GM20431 (cell line): Measurements from ENCODE around the gene ZNF48.

Experiments used
- in situ Hi-C: fragments of 300-500 bp; cut with MseI, MboI; formaldehyde crosslinking; loops from one replicate; pipeline ENCODE4 v1.15.0; 2020; ENCODE audit warnings: low sequenced_read_pairs; ENCODE audit not compliant: unreplicated experiment

The ZNF48 gene

GRCh38 chr16:30357715-30358576 lies 37.3 kb upstream of the ZNF48 start:
- in situ Hi-C loops: loop anchor here (25.0 kb wide), 1 partner anchor 246 kb away; the partner anchor contains the start of genes GDPD3 and MAPK3

- in situ Hi-C loops: loop anchor here (25.0 kb wide), 1 partner anchor 246 kb away; the partner anchor contains the start of genes GDPD3 and MAPK3
Measured at GRCh38 chr16:30358577-30358936, 36.7 kb upstream of the ZNF48 start.

DNA sequence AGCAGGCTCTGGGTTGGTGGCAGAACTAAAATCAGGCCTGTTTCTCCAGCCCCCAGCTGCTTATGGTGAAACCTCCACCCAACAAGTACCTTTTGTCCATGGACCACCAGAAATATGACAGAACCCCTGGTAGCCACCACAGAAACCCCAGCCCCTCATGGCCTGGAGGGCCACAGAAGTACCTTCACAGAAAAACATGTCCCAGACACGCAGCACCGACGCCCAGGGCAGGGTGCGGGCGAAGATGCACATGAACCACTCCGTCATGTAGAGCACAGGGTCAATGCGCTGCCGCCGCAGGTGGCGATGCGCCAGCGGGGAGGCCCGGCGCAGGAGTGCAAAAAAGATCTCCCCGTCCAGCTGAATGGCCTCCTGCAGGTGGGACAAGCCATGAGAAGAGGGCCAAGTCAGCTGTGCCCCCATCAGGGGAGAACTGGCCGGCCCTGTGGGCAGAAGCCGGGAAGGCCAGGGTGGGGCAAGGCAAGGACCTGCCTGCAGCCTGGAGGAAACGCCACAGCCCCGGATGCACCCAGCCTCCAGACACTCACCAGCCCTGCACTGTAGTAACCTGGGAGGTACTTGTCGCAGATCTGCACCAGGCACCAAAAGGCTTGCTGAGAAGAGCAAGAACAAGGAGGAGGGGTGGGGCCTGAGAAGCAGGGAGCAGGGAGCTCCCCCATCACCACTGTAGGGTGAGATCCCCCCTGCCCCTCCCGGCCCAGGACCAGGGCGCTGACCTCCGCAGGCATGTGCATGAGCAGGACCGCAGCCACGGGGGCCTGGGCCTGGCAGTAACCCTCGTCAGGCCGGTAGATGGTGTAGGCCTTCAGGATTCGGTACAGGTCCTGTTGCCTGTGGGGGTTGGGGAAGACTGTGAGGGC lies 36.0 kb upstream of the ZNF48 start:
- in situ Hi-C loops: loop anchor here (25.0 kb wide), 1 partner anchor 247 kb away; the partner anchor contains the start of genes GDPD3 and MAPK3

- in situ Hi-C loops: loop anchor here (25.0 kb wide), 1 partner anchor 248 kb away; the partner anchor contains the start of genes GDPD3 and MAPK3
Measured at GRCh38 chr16:30359871-30360170, 35.4 kb upstream of the ZNF48 start.

- in situ Hi-C loops: loop anchor here (25.0 kb wide), 1 partner anchor 249 kb away; the partner anchor contains the start of genes GDPD3 and MAPK3
Measured at GRCh38 chr16:30361180-30361579, 34.0 kb upstream of the ZNF48 start.

- in situ Hi-C loops: loop anchor here (25.0 kb wide), 1 partner anchor 253 kb away; the partner anchor contains the start of genes GDPD3 and MAPK3
Measured at GRCh38 chr16:30365200-30365599, 30.0 kb upstream of the ZNF48 start.

- in situ Hi-C loops: loop anchor here (25.0 kb wide), 1 partner anchor 254 kb away; the partner anchor contains the start of genes GDPD3 and MAPK3
Measured at GRCh38 chr16:30366511-30366910, 28.7 kb upstream of the ZNF48 start.

- in situ Hi-C loops: loop anchor here (25.0 kb wide), 1 partner anchor 255 kb away; the partner anchor contains the start of genes GDPD3 and MAPK3
Measured at GRCh38 chr16:30367349-30368009, 27.7 kb upstream of the ZNF48 start.

DNA sequence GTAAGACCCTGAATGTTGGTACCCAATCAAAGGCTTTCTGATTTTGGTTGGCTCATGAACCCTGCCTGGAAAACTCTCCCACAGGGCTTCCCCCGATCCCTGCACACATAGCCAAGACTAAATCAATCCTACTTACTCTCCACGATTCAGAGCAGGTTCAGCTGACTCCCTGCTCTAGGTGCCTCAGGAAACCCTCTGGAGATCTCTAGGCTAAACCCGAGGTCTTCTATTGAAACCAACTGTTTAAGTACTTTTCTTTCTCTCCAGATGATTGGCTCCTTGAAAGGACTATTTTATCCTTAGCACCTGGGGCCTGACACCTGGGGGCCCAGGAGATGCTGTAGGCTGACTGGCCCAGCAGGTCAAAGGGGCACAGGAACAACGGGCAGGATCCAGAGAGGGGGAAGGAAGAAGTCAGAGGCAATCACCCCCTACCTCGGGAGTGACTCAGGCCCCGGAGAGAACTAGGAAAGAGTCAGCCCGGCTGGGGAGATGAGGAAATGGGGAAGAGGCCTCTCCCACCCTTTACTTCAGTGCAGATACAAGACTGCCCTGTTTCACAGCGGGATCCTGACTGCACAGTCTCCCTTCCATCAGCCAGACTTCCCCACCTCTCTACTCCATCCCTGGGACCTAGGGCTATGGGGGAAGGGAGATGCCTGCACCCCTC lies 27.0 kb upstream of the ZNF48 start:
- in situ Hi-C loops: loop anchor here (25.0 kb wide), 1 partner anchor 256 kb away; the partner anchor contains the start of genes GDPD3 and MAPK3

DNA sequence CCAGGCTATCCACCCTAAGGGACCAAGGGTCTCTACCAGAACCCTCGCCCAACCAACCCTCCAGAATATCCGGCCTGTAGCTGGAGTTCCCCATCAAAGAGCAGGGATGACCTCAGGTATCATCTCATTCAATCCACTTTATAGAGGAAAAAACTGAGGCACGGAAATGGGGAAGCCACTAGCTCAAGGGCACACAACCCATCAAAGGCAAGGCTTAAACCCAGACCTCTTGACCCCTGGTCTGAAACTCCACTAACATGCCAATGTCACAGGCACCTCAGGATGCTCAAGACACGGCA lies 26.5 kb upstream of the ZNF48 start:
- in situ Hi-C loops: loop anchor here (25.0 kb wide), 1 partner anchor 256 kb away; the partner anchor contains the start of genes GDPD3 and MAPK3

GRCh38 chr16:30369091-30369937 lies 25.9 kb upstream of the ZNF48 start:
- in situ Hi-C loops: loop anchor here (25.0 kb wide), 1 partner anchor 257 kb away; the partner anchor contains the start of genes GDPD3 and MAPK3

GRCh38 chr16:30369938-30370455 lies 25.2 kb upstream of the ZNF48 start:
- in situ Hi-C loops: loop anchor here (25.0 kb wide), 1 partner anchor 258 kb away; the partner anchor contains the start of genes GDPD3 and MAPK3

- in situ Hi-C loops: loop anchor here (25.0 kb wide), 1 partner anchor 258 kb away; the partner anchor contains the start of genes GDPD3 and MAPK3
Measured at GRCh38 chr16:30370456-30371247, 24.6 kb upstream of the ZNF48 start, which contains the start of gene TBC1D10B. Gene TBC1D10B (minus strand): TSS chr16:30370494. CDS start chr16:30370183, 311 bp downstream.

DNA sequence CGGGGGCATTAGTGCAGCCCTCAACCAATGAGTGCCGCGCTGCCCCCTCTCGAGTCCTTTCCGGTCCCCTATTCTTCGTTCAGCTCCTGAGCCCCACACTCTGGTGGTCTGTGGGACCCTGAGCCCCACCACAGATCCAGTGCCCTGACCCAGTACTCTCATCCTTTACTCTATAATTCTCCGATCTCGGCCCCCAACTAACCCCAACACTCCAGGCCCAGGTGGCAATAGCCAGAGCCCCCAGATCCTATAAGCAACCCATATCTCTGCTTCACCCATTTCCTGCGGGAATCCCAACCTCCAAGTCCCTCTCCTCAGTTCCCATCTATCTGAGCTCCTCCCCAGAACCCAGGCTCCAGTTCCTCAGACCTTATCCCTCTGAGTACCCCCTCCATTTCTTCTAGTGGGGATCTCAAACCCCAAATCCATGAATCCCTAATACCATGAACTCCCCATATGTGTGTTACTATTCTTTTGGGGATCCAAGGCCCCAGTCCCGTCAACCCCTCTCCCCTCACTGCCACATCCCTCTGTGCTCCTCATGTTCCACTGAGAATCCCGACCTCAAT lies 23.9 kb upstream of the ZNF48 start:
- in situ Hi-C loops: loop anchor here (25.0 kb wide), 1 partner anchor 259 kb away; the partner anchor contains the start of genes GDPD3 and MAPK3

DNA sequence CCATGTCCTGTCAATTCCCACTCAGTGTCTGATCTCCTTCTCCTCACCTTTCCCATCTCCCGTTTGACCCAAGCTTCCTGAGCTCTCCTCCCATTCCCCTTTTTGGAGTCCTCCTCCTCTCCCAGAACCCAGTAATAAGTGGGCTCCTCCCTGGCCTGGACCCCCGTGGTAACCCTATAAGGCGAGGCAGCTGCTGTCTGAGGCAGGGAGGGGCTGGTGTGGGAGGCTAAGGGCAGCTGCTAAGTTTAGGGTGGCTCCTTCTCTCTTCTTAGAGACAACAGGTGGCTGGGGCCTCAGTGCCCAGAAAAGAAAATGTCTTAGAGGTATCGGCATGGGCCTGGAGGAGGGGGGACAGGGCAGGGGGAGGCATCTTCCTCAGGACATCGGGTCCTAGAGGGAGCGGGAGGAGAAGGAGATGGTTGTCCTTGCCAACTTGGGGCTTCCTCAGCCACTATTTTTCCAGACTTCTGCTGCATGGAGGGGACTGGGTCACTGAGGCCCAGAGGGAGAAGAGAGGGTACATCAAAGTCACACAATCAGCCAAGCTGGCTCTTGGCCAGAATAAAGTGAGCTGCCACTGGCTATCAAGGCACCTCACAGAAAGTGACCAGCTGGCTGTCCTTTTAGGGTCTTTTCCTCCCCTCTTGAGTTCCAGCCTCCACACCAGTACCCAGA lies 23.0 kb upstream of the ZNF48 start:
- in situ Hi-C loops: loop anchor here (25.0 kb wide), 1 partner anchor 260 kb away; the partner anchor contains the start of genes GDPD3 and MAPK3

DNA sequence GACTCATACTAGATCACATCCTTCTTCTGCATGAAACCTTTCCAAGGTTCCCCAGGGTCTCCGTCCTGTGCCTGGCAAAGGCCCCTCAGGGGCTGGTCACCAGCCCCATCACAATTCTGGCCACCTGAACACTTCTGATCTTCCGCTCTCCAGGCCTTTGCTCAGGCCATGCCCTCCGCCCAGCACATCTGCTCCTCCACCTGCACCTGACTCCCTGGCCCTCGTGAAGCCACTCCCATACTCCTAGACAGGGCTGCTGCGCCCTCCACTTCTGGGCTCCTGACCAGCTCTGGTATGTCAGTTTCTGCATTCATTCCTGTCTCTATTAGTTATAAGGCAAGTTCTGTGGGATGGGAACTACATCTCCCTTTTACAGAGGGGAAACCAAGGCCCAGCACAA lies 22.5 kb upstream of the ZNF48 start:
- in situ Hi-C loops: loop anchor here (25.0 kb wide), 1 partner anchor 260 kb away; the partner anchor contains the start of genes GDPD3 and MAPK3
